HG03060 (cell line): ENCODE results near the gene B3GALNT2.
"Not testable (repeated sequence)": the region's sequence is repeated elsewhere in the genome, so short reads cannot be mapped to it uniquely, and the experiment has no call there.

Experiments
- ATAC-seq: cut with Tn5 transposase; IDR thresholded peaks from one replicate; pipeline ENCODE4 v1.9.1; 2021; ENCODE audit warnings: low read depth, moderate number of reproducible peaks; ENCODE audit not compliant: unreplicated experiment

The B3GALNT2 gene

DNA sequence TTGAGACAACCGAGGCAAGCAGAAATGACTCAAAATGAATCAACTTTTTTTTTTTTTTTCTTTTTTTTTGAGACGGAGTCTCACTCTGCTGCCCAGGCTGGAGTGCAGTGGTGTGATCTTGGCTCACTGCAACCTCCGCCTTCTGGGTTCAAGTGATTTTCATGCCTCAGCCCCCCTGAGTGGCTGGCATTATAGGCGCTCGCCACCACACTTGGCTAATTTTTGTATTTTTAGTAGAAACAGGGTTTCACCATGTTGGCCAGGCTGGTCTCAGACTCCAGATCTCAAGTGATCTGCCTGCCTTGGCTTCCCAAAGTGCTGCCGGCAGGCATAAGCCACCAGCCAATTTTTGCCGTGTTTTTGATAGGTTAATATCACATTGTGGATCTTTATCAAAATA, 46.4 kb downstream of the B3GALNT2 start:
- ATAC-seq, result not testable (repeated sequence)

DNA sequence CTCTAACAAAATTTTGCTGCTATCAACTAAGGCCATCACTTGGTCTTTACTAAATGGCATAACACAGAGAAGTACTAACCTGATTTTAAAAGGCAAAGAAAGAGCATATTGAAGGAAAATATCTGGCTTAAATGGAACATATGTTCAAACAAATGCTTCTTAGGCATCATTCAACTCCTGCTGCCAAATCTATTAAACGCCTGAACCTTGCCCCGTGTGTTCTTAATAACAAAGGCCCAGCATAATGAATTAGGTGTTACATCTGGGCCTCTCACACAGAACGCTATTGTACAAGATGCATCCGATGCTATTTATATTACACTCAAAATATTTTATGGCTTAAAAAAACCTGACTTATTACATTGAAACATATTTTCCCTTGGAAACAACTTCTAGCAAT, 48.4 kb downstream of the B3GALNT2 start:
- ATAC-seq, result no peak

DNA sequence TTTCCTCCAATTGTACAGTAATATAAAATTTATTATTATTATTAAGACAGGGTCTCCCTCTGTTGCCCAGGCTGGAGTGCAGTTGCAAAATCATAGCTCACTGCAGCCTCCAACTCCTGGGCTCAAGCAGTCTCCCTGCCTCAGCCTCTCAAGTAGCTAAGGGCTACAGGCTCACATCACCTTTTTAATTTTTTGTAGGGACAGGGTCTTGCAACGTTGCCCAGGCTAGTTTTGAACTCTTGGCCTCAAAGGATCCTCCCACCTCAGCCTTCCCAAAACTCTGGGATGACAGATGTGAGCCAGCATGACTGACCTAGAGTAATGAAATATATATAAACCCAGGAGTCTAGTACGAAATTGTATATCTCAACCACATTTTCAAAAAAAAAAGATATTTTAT, 49.2 kb downstream of the B3GALNT2 start:
- ATAC-seq, result no peak

DNA sequence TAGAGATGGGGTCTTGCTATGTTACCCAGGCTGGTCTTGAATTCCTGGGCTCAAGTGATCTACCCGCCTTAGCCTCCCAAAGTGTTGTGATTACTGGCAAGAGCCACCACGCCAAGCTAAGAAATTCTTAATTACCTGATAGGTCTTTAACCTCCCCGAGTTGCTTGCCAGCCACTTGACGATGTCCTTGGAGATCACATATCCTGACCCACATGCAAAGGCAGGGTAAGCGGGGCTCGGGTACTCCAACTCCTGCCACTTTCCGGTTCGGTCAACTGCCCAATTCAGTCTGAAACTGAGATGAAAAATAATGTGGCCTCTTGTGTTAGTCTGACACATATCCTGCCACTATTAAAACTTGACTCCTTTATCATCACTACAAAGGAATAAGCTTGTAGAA, 50.2 kb downstream of the B3GALNT2 start:
- ATAC-seq, result no peak

DNA sequence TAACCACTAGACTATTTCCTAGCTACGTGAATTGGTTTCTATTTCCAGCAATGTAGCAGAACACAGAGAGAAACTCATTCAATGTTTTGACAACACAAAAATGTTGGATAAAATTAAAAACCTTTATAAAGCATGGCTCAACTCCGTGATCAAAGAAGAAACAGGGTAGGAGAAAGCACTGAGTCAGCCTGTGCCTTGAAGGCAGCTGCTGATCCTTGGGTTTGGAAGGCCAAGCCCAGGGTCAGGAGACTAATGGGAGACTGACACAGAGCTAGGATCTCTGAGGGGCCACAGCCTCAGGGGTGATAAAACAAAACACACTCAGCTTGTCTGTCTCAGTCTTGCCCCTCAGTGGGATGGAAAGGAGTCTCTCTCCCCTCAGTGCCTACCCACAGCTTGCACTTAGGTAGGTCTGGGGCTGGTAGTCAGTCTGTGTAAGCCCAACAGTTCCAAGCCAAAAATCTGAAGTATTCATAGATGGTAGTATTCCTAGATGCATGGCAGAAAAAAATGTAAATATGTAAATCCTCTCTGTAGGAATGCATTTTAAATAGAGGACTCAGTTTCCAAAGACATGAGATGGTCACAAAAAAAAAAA, 53.3 kb downstream of the B3GALNT2 start:
- ATAC-seq, result no peak

GRCh38 chr1:235450433-235450832, 53.8 kb downstream of the B3GALNT2 start:
- ATAC-seq, result no peak

GRCh38 chr1:235448616-235449015, 55.6 kb downstream of the B3GALNT2 start:
- ATAC-seq, result no peak

- ATAC-seq, result no peak
These were observed 61.3 kb downstream of the B3GALNT2 start for GRCh38 chr1:235442788-235443429.

DNA sequence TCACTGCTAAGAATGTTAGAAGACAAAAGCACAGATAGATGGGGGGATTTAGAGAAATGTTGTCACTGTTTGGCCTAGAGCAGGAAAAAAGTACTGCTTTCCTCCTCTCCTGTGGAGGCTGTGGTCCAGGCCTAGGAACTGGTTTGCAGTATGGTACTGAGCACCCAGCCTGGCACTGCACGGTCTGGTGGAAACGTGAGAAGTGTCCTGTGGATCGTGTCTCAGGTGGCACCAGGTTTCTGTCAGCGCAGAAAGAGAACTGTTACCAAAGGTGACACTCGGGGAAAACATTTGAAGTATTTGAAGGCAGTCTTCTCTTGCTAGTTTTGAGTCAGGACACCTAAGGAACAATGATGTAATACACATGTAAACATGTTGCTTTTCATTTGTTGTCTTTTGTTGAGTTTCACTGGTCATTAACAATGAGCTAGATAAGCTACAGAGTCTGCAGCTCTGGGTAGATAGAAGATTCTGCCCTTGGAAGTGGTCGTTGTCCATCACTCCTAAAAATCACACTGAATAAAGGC, 63.0 kb downstream of the B3GALNT2 start:
- ATAC-seq, result no peak

- ATAC-seq, result no peak
These were observed 70.3 kb downstream of the B3GALNT2 start for GRCh38 chr1:235434001-235434400.

DNA sequence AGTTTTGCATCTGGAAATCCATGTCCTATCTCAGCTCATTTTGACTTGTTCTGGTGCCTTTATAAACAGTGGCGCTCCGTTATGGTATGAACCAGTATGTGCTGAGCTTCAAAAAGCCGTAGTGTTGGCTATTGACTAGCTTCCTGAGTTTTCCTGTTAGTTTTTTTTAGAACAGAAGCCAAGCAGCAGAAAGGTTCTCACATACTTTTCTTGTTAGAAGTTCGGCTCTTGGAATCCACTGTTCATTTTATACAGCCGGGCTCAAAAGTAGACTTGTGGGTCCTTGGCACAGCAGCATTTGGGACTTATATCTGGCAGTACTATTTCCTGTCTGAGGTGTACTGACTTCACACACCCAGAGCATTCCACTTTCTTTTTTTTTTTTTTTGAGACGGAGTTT, 73.3 kb downstream of the B3GALNT2 start:
- no peak for ATAC-seq

DNA sequence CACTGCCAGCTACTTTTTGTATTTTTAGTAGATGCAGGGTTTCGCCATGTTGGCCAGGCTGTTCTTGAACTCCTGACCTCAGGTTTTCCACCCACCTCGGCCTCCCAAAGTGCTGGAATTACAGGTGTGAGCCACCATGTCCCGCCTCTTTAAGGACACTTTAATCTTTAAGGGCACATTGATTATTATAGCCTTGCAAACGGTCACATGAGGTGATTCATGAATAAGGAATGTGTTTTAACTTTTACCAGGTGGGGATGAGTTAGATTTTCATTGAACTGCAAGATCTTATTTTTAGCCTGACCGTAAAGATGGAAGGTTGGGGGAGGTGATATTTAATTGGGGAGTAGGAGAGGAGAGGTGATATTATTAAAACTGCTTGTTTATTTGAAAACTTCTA, 75.1 kb downstream of the B3GALNT2 start:
- ATAC-seq, result no peak

DNA sequence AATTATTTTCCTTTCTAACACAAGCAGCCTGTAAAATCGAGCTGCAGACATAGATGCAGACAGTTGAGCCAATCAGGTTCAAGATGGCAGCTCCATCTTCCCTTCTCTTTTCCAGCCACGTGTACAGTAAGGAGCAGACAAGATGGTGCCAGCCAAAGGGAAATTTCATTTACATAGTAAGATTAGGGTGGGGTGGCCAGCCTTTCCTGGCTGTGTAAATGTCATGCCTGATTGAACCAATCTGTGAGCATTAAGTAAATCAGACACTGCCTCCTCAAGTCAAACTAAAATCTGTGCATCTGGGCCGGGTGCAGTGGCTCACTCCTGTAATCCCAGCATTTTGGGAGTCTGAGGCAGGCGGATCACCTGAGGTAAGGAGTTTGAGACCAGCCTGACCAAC, 76.8 kb downstream of the B3GALNT2 start:
- ATAC-seq, result no peak

DNA sequence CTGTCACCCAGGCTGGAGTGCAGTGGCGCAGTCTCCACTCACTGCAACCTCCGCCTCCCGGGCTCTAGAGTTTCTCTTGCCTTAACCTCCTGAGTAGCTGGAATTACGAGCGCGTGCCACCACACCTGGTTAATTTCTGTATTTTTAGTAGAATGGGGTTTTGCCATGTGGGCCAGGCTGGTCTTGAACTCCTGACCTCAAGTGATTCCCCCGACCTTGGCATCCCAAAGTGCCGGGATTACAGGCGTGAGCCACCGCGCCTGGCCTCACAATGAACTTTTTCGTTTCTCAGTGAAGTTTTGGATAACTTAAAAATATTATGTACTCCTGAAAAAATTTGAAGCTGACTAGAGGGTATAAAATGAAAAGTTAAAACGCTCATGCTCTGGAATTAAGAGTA, 77.6 kb downstream of the B3GALNT2 start:
- no peak for ATAC-seq

GRCh38 chr1:235426143-235426542, 78.1 kb downstream of the B3GALNT2 start:
- ATAC-seq, result no peak

DNA sequence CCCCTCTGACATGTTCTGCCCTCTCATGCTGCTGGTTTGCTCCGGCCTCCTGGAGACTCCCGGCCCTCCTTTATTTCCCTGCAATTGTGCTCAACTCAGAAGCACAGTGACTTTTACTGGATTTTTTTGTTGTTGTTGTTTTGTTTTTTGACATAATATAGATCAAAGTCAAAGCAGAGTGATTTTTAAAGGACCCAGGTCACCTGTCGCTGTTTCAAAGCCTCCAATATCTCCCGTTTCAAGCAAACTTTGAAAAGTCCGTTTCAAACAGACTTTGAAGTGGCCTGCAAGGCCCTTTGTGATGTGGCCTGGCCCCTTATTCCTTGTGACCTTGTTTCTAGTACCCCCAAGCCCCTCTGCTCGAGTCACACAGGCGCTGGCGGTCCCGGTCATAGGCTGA, 78.9 kb downstream of the B3GALNT2 start:
- ATAC-seq, result no peak

GRCh38 chr1:235424092-235424491, 80.2 kb downstream of the B3GALNT2 start:
- ATAC-seq, result no peak

DNA sequence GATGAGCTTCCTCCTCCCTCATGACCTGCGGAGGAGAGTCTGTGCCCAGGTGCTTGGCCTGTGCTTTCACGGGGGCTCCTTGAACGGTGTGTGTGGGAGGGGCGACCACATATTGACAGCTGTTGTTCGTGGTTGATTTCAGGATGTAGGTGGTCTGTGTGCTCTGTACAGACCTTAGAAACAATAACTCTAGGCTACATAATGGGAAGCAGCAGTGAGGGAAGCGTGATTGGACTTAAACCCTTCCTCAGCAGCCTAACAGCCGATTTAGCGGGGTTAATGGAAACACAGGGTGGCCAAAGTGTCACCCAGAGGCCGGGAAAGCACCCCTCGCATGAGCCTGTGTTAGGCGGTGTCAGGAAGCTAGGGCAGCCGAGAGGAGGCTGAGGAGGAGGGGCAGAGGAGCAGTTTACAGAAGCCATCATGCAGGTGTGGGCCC, 81.0 kb downstream of the B3GALNT2 start:
- ATAC-seq, result no peak

GRCh38 chr1:235421751-235422150, 82.5 kb downstream of the B3GALNT2 start:
- ATAC-seq, result no peak

GRCh38 chr1:235417086-235417697, 87.1 kb downstream of the B3GALNT2 start:
- no peak for ATAC-seq

DNA sequence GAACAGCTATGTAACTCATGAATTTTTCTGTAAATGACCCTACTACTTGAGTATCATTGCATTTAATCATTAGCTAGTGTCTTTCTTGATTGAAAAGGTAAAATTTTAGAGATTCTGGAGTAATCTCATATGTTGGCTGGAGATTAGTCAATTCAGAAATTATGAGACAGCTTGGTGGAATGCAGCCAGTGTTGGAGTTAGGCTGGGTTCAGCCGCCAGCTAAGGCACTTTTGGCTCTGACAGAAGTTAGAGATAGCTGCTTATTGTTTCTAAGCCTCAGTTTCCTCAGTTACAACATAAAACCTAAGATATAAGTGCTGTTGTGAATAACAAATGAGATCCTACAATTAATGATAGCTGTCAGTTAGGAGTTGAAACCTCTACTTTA, 87.6 kb downstream of the B3GALNT2 start:
- ATAC-seq, result no peak
